Keratinocyte (primary cell): ENCODE measurements around the gene P3H2. TPM values are rescaled to one million over a fixed set of nuclear protein-coding genes. Genes with fewer than 3 reads are reported as not detected.

Experiments
- DNase-seq: peaks from one replicate; pipeline ENCODE4 v3.0.0-alpha.2; 2011; ENCODE audit warnings: low read depth, missing footprints, low spot score
- FAIRE-seq: peaks from 2 replicates; lab custom pipeline; 2011; peaks lifted over from hg19 to GRCh38; lab: Jason Lieb, UNC
- H2AFZ ChIP-seq: 2 replicates; pipeline ENCODE4 v1.6.0; 2012; ENCODE audit warnings: low read length, control low read depth, inconsistent platforms; ENCODE audit not compliant: control insufficient read depth
- H3K27ac ChIP-seq: 2 replicates; pipeline ENCODE4 v1.5.1; 2011; ENCODE audit warnings: low read length; ENCODE audit not compliant: control insufficient read depth, insufficient read depth
- H3K27me3 ChIP-seq: 3 replicates; pipeline ENCODE4 v1.6.0; 2011; ENCODE audit warnings: low read length; ENCODE audit not compliant: control insufficient read depth, insufficient read depth; ENCODE audit errors: extremely low read depth
- H3K36me3 ChIP-seq, 2 experiments: 2 replicates in 1 of 2; 3 replicates in 1 of 2; pipeline ENCODE4 v1.5.1; 2011; ENCODE audit warnings: low read length in 2 of 2, mild to moderate bottlenecking in 1 of 2; ENCODE audit not compliant: control insufficient read depth in 2 of 2, insufficient read depth in 2 of 2; ENCODE audit errors: extremely low read depth in 1 of 2
- H3K4me1 ChIP-seq: 3 replicates; pipeline ENCODE4 v1.5.1; 2011; ENCODE audit warnings: low read length; ENCODE audit not compliant: control insufficient read depth, insufficient read depth; ENCODE audit errors: extremely low read depth
- H3K4me2 ChIP-seq: 3 replicates; pipeline ENCODE4 v1.6.0; 2011; ENCODE audit warnings: low read depth, low read length; ENCODE audit not compliant: control insufficient read depth, insufficient read depth; ENCODE audit errors: extremely low read depth
- H3K4me3 ChIP-seq, 3 experiments: fragments of 200-600 bp in 1 of 3; sonication (generic) in 1 of 3; 2 replicates in 2 of 3; 3 replicates in 1 of 3; pipeline ENCODE4 v1.5.1; 2011 to 2016; ENCODE audit warnings: low read length in 3 of 3, mild to moderate bottlenecking in 3 of 3, control low read depth in 2 of 3, inconsistent platforms in 1 of 3, low read depth in 1 of 3, mixed read lengths in 1 of 3, mixed run types in 1 of 3, moderate library complexity in 1 of 3; ENCODE audit not compliant: control insufficient read depth in 2 of 3, insufficient read depth in 2 of 3; ENCODE audit errors: extremely low read depth in 1 of 3
- H3K79me2 ChIP-seq: 2 replicates; pipeline ENCODE4 v1.6.0; 2012; ENCODE audit warnings: low read length; ENCODE audit not compliant: control insufficient read depth, insufficient read depth
- H3K9ac ChIP-seq: 3 replicates; pipeline ENCODE4 v1.6.0; 2011; ENCODE audit warnings: low read length; ENCODE audit not compliant: control insufficient read depth, insufficient read depth; ENCODE audit errors: extremely low read depth
- H3K9me1 ChIP-seq: 3 replicates; pipeline ENCODE4 v1.6.0; 2011; ENCODE audit warnings: low read length; ENCODE audit not compliant: control insufficient read depth, insufficient read depth; ENCODE audit errors: extremely low read depth
- H3K9me3 ChIP-seq: 2 replicates; pipeline ENCODE4 v1.5.1; 2012; ENCODE audit warnings: low read depth, low read length; ENCODE audit not compliant: control insufficient read depth
- H4K20me1 ChIP-seq: 3 replicates; pipeline ENCODE4 v1.6.0; 2011; ENCODE audit warnings: low read length; ENCODE audit not compliant: control insufficient read depth, insufficient read depth; ENCODE audit errors: extremely low read depth
- EZH2 ChIP-seq: IDR thresholded peaks from one replicate; pipeline ENCODE4 v1.6.1; 2012; ENCODE audit warnings: inconsistent platforms, mild to moderate bottlenecking, low read length, moderate library complexity
- dilution Hi-C: fragments of 300-500 bp; cut with MboI; formaldehyde crosslinking; loops from one replicate; pipeline ENCODE4 v1.7.0; 2020; ENCODE audit warnings: low sequenced_read_pairs; ENCODE audit not compliant: extremely low pct_ligation_motif_present
- polyA plus RNA-seq, 5 experiments: library from polyadenylated mRNA; depleted of rRNA in 3 of 5; stranded (reverse) in 3 of 5; stranded (forward) in 1 of 5; unstranded in 1 of 5; fragments of >200 nt; gene quantifications; 1 replicate in 1 of 5; 2 replicates in 3 of 5; 3 replicates in 1 of 5; pipeline versions ENCODE4 v1.2.1 to v1.2.3, GENCODE V29; 2011 to 2012; ENCODE audit warnings: missing spikeins in 2 of 5, low read depth in 1 of 5, low replicate concordance in 1 of 5
- TF ChIP-seq, protein P1 (sequence below), 3 experiments: IDR thresholded peaks in 1 of 3; conservative IDR thresholded peaks in 1 of 3; optimal IDR thresholded peaks in 1 of 3; 2 replicates in 2 of 3; 3 replicates in 1 of 3; pipeline versions ENCODE3 to v1.5.1; 2011; ENCODE audit warnings: low read length in 3 of 3, mild to moderate bottlenecking in 3 of 3, moderate library complexity in 2 of 3, control low read depth in 1 of 3, inconsistent platforms in 1 of 3; ENCODE audit not compliant: insufficient read depth in 2 of 3; ENCODE audit errors: extremely low read depth in 1 of 3

The P3H2 gene
- polyA plus RNA-seq, 1 donor (not counting 4 experiments of a cell fraction or from before 2014, with no cell fraction given) = 115 TPM

- no peak for FAIRE-seq
Observed at GRCh38 chr3:189949580-189949979, 171.1 kb downstream of the P3H2 start.

DNA sequence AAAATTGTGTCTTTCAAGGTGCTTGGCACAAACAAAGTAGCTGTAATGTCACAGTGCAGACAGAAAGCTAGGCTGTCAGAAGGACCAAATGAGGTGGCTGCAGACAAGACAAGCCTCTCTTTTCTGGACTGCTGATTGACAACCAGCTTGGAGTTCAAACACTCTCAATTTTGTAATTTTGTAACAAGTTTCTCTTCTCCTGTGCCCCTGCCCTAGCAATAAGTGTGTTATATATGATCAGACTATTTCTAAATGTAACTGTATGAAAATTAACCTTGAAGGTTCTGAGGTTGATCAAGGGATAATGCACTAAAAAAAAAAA lies 172.0 kb downstream of the P3H2 start:
- Histone ChIP-seq H4K20me1 (no peaks in the 10 kb centered on the region), H3K4me1 (peaks cover 56% of the 10 kb centered on the region), H3K36me3 (no peaks in the 10 kb centered on the region), H2AFZ (peak overlapping the region; percentile 64), H3K9me1 (no peaks in the 10 kb centered on the region), H3K27me3 (no peaks in the 10 kb centered on the region), H3K79me2 (no peaks in the 10 kb centered on the region), H3K4me3 (no peak overlapping the region), H3K9me3 (no peaks in the 10 kb centered on the region), H3K9ac (no peak overlapping the region), H3K27ac (peak overlapping the region; percentile 85), H3K4me2 (no peak overlapping the region)
- DNase-seq (no peak), FAIRE-seq (no peak)
- TF ChIP-seq, protein P1, sequence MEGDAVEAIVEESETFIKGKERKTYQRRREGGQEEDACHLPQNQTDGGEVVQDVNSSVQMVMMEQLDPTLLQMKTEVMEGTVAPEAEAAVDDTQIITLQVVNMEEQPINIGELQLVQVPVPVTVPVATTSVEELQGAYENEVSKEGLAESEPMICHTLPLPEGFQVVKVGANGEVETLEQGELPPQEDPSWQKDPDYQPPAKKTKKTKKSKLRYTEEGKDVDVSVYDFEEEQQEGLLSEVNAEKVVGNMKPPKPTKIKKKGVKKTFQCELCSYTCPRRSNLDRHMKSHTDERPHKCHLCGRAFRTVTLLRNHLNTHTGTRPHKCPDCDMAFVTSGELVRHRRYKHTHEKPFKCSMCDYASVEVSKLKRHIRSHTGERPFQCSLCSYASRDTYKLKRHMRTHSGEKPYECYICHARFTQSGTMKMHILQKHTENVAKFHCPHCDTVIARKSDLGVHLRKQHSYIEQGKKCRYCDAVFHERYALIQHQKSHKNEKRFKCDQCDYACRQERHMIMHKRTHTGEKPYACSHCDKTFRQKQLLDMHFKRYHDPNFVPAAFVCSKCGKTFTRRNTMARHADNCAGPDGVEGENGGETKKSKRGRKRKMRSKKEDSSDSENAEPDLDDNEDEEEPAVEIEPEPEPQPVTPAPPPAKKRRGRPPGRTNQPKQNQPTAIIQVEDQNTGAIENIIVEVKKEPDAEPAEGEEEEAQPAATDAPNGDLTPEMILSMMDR (optimal IDR thresholded peaks at IDR 0.05 in 1 of 3, IDR thresholded peaks at IDR 0.05 in 1 of 3, conservative IDR thresholded peaks at IDR 0.05 in 1 of 3; ENCODE audit: extremely low read depth in 1 of 3, insufficient read depth in 2 of 3, low read length in 3 of 3) = no peak
- dilution Hi-C loops = no loop called here

More at GRCh38 chr3:189949580-189949979, 171.1 kb downstream of the P3H2 start:
- Histone ChIP-seq H3K4me3 (no peak overlapping the region), H3K4me2 (no peak overlapping the region), H3K9me3 (no peaks in the 10 kb centered on the region), H3K9ac (peak overlapping the region; percentile 10), H4K20me1 (no peaks in the 10 kb centered on the region), H3K79me2 (no peaks in the 10 kb centered on the region), H2AFZ (no peak overlapping the region), H3K9me1 (no peaks in the 10 kb centered on the region), H3K36me3 (no peaks in the 10 kb centered on the region), H3K27ac (peak overlapping the region; percentile 52), H3K27me3 (no peaks in the 10 kb centered on the region), H3K4me1 (peaks cover 55% of the 10 kb centered on the region)
- TF ChIP-seq EZH2 = no peak
- TF ChIP-seq, protein P1 (optimal IDR thresholded peaks at IDR 0.05 in 1 of 3, IDR thresholded peaks at IDR 0.05 in 1 of 3, conservative IDR thresholded peaks at IDR 0.05 in 1 of 3; ENCODE audit: extremely low read depth in 1 of 3, insufficient read depth in 2 of 3, low read length in 3 of 3) = no peak
- dilution Hi-C loops = no loop called here
- DNase-seq = no peak
